ENCODE data around the gene DNAJA2. TPM values are rescaled to one million over a fixed set of nuclear protein-coding genes. Genes with fewer than 3 reads are reported as not detected.
A peak's percentile ranks its signal among the peaks of the same experiment; 100 is the strongest.
"Not testable (repeated sequence)": the region's sequence is repeated elsewhere in the genome, so short reads cannot be mapped to it uniquely, and the experiment has no call there.

DNAJA2 gene
- total RNA-seq (2014; rRNA removed; shearing (Covaris generic)): 70.3 and 93.1 TPM in 2 replicates

- DNase-seq (ENCODE audit: low read depth): peak; percentile 83
Observed at GRCh38 chr16:46973207-46973995, at the start of gene DNAJA2. Gene DNAJA2, minus strand, starts transcription at chr16:46973674. Its CDS starts 102 bp downstream, at chr16:46973572.

GRCh38 chr16:47019568-47019967 lies 46.1 kb upstream of the DNAJA2 start:
- DNase-seq (ENCODE audit: low read depth): peak; percentile 37

- peak; percentile 54 for DNase-seq (ENCODE audit: low read depth)
Observed at GRCh38 chr16:47018223-47018891, 44.9 kb upstream of the DNAJA2 start.

GRCh38 chr16:47017636-47018035 lies 44.2 kb upstream of the DNAJA2 start:
- DNase-seq (ENCODE audit: low read depth): no peak

- DNase-seq (ENCODE audit: low read depth): no peak
Observed at GRCh38 chr16:47016700-47017133, 43.2 kb upstream of the DNAJA2 start.

GRCh38 chr16:47013910-47014309 lies 40.4 kb upstream of the DNAJA2 start:
- DNase-seq (ENCODE audit: low read depth): no peak

- no peak for DNase-seq (ENCODE audit: low read depth)
Observed at GRCh38 chr16:47013172-47013571, 39.7 kb upstream of the DNAJA2 start.

- DNase-seq (ENCODE audit: low read depth): not testable (repeated sequence)
Observed at GRCh38 chr16:47010812-47011211, 37.3 kb upstream of the DNAJA2 start.

- DNase-seq (ENCODE audit: low read depth): no peak
Observed at GRCh38 chr16:47008612-47009011, 35.1 kb upstream of the DNAJA2 start.

- peak; percentile 31 for DNase-seq (ENCODE audit: low read depth)
Observed at GRCh38 chr16:47008174-47008573, 34.7 kb upstream of the DNAJA2 start.

GRCh38 chr16:47004652-47005051 lies 31.2 kb upstream of the DNAJA2 start:
- no peak for DNase-seq (ENCODE audit: low read depth)

GRCh38 chr16:47000066-47000465 lies 26.6 kb upstream of the DNAJA2 start:
- not testable (repeated sequence) for DNase-seq (ENCODE audit: low read depth)

- no peak for DNase-seq (ENCODE audit: low read depth)
Observed at GRCh38 chr16:46997844-46998243, 24.4 kb upstream of the DNAJA2 start.

- DNase-seq (ENCODE audit: low read depth): no peak
Observed at GRCh38 chr16:46996952-46997458, 23.5 kb upstream of the DNAJA2 start.

- DNase-seq (ENCODE audit: low read depth): peak; percentile 21
Observed at GRCh38 chr16:46996391-46996790, 22.9 kb upstream of the DNAJA2 start.

- no peak for DNase-seq (ENCODE audit: low read depth)
Observed at GRCh38 chr16:46991729-46992704, 18.5 kb upstream of the DNAJA2 start.

- no peak for DNase-seq (ENCODE audit: low read depth)
Observed at GRCh38 chr16:46986896-46987295, 13.4 kb upstream of the DNAJA2 start.

GRCh38 chr16:46986438-46986837 lies 13.0 kb upstream of the DNAJA2 start:
- DNase-seq (ENCODE audit: low read depth): no peak

GRCh38 chr16:46982335-46982734 lies 8.9 kb upstream of the DNAJA2 start:
- DNase-seq (ENCODE audit: low read depth): no peak

GRCh38 chr16:46980926-46981325 lies 7.5 kb upstream of the DNAJA2 start:
- DNase-seq (ENCODE audit: low read depth): no peak

GRCh38 chr16:46976550-46976949 lies 3.1 kb upstream of the DNAJA2 start:
- DNase-seq (ENCODE audit: low read depth): no peak
